H1 (cell line): Measurements from ENCODE around the gene PHLDA3. TPM values are rescaled to one million over a fixed set of nuclear protein-coding genes. Genes with fewer than 3 reads are reported as not detected.

ENCODE experiments used
- CTCF ChIA-PET: fragments of 300-600 bp; sonication (Branson Sonifier 250); formaldehyde crosslinking; loops from one replicate; lab custom pipeline; 2021; ENCODE audit not compliant: partially characterized antibody; lab: Charles Lee
- POLR2A ChIA-PET: fragments of 300-600 bp; sonication (Branson Sonifier 250); formaldehyde crosslinking; loops from one replicate; lab custom pipeline; 2021; ENCODE audit warnings: inconsistent platforms; ENCODE audit not compliant: partially characterized antibody; lab: Charles Lee
- DNase-seq, 2 experiments: peaks; one replicate each; pipeline versions ENCODE4 v3.0.0 to v3.0.0-alpha.2; 2010 to 2022; ENCODE audit warnings: low spot score in 2 of 2, low read depth in 1 of 2, mixed read lengths in 1 of 2
- FAIRE-seq: peaks from 2 replicates; lab custom pipeline; 2011; peaks lifted over from hg19 to GRCh38; lab: Jason Lieb, UNC
- H2AFZ ChIP-seq: 2 replicates; pipeline ENCODE4 v1.8.1; 2012; ENCODE audit warnings: low read length, inconsistent platforms
- H2AK5ac ChIP-seq: 2 replicates; pipeline ENCODE4 v1.6.1; 2013; ENCODE audit warnings: low read depth, low read length
- H2BK120ac ChIP-seq: replicated peaks from 2 replicates; pipeline ENCODE3; 2013; ENCODE audit warnings: low read depth, low read length, inconsistent platforms
- H2BK12ac ChIP-seq: 2 replicates; pipeline ENCODE4 v1.6.1; 2013; ENCODE audit warnings: low read depth, low read length
- H2BK15ac ChIP-seq: 2 replicates; pipeline ENCODE4 v1.6.1; 2013; ENCODE audit warnings: low read length
- H2BK20ac ChIP-seq: 2 replicates; pipeline ENCODE4 v1.6.1; 2013; ENCODE audit warnings: low read length
- H2BK5ac ChIP-seq: 2 replicates; pipeline ENCODE4 v1.6.1; 2013; ENCODE audit warnings: low read depth, low read length
- H3K14ac ChIP-seq: 2 replicates; pipeline ENCODE4 v1.6.1; 2013; ENCODE audit warnings: inconsistent platforms; ENCODE audit not compliant: insufficient read length
- H3K18ac ChIP-seq: 2 replicates; pipeline ENCODE4 v1.6.1; 2013; ENCODE audit warnings: low read length; ENCODE audit errors: extremely low read depth
- H3K23ac ChIP-seq: 2 replicates; pipeline ENCODE4 v1.6.1; 2013; ENCODE audit warnings: inconsistent platforms; ENCODE audit not compliant: insufficient read length
- H3K23me2 ChIP-seq: 2 replicates; pipeline ENCODE4 v1.6.1; 2013; ENCODE audit warnings: low read depth, low read length
- H3K27ac ChIP-seq: 2 replicates; pipeline ENCODE4 v1.6.1; 2011; ENCODE audit warnings: low read depth, low read length, inconsistent platforms
- H3K27me3 ChIP-seq, 4 experiments: replicated peaks in 1 of 4; 1 replicate in 1 of 4; 2 replicates in 3 of 4; pipeline versions ENCODE4 v1.6.1 to v1.8.1; 2011 to 2013; ENCODE audit warnings: low read length in 3 of 4, mild to moderate bottlenecking in 3 of 4, inconsistent platforms in 2 of 4, mixed read lengths in 2 of 4, moderate library complexity in 1 of 4; ENCODE audit not compliant: control insufficient read depth in 3 of 4, insufficient read depth in 3 of 4; ENCODE audit errors: extremely low read depth in 1 of 4
- H3K36me3 ChIP-seq, 4 experiments: 2 replicates each; pipeline versions ENCODE4 v1.6.1 to v1.8.1; 2011 to 2013; ENCODE audit warnings: mild to moderate bottlenecking in 4 of 4, low read length in 3 of 4, moderate library complexity in 2 of 4, control low read depth in 1 of 4, inconsistent platforms in 1 of 4; ENCODE audit not compliant: insufficient read depth in 4 of 4, control insufficient read depth in 2 of 4
- H3K4ac ChIP-seq: replicated peaks from 2 replicates; pipeline ENCODE3; 2013; ENCODE audit warnings: low read length, low read depth, mixed read lengths, inconsistent platforms; ENCODE audit not compliant: insufficient read length
- H3K4me1 ChIP-seq, 4 experiments: replicated peaks in 1 of 4; 1 replicate in 1 of 4; 2 replicates in 3 of 4; pipeline versions ENCODE4 v1.6.1 to v1.8.1; 2011 to 2013; ENCODE audit warnings: low read length in 3 of 4, inconsistent platforms in 2 of 4, mixed read lengths in 1 of 4; ENCODE audit not compliant: insufficient read depth in 4 of 4, control insufficient read depth in 3 of 4
- H3K4me2 ChIP-seq, 2 experiments: 2 replicates each; pipeline versions ENCODE4 v1.6.1 to v1.8.1; 2011 to 2013; ENCODE audit warnings: low read depth in 2 of 2, low read length in 2 of 2, control low read depth in 1 of 2, inconsistent platforms in 1 of 2, mild to moderate bottlenecking in 1 of 2; ENCODE audit not compliant: insufficient read depth in 1 of 2
- H3K4me3 ChIP-seq, 4 experiments: fragments of 200-600, 300-600 bp in 1 of 4; sonication (generic), shearing (Covaris generic), sonication (Bioruptor Twin) in 1 of 4; 2 replicates each; pipeline versions ENCODE4 v1.5.1 to v1.8.1; 2011 to 2016; ENCODE audit warnings: low read length in 4 of 4, low read depth in 3 of 4, control low read depth in 2 of 4, inconsistent platforms in 2 of 4, mild to moderate bottlenecking in 2 of 4, mixed read lengths in 1 of 4, moderate library complexity in 1 of 4; ENCODE audit not compliant: insufficient read depth in 2 of 4; ENCODE audit errors: extremely low read depth in 1 of 4
- H3K56ac ChIP-seq: replicated peaks from 2 replicates; pipeline ENCODE3; 2013; ENCODE audit warnings: low read depth, mild to moderate bottlenecking, mixed read lengths, low read length, inconsistent platforms; ENCODE audit not compliant: insufficient read length
- H3K79me1 ChIP-seq: 2 replicates; pipeline ENCODE4 v1.6.1; 2013; ENCODE audit warnings: low read depth, low read length, control low read depth
- H3K79me2 ChIP-seq, 2 experiments: 2 replicates each; pipeline versions ENCODE4 v1.6.1 to v1.8.1; 2012 to 2013; ENCODE audit warnings: low read length in 2 of 2, mild to moderate bottlenecking in 2 of 2, inconsistent platforms in 1 of 2; ENCODE audit not compliant: insufficient read depth in 2 of 2, control insufficient read depth in 1 of 2
- H3K9ac ChIP-seq, 4 experiments: replicated peaks in 1 of 4; 1 replicate in 1 of 4; 2 replicates in 3 of 4; pipeline versions ENCODE4 v1.6.1 to v1.8.1; 2011 to 2013; ENCODE audit warnings: low read depth in 3 of 4, low read length in 3 of 4, control low read depth in 2 of 4, mild to moderate bottlenecking in 2 of 4, moderate library complexity in 2 of 4, inconsistent platforms in 1 of 4; ENCODE audit errors: extremely low read depth in 1 of 4
- H3K9me3 ChIP-seq, 2 experiments: 2 replicates each; pipeline versions ENCODE4 v1.6.1 to v1.8.1; 2012 to 2013; ENCODE audit warnings: mild to moderate bottlenecking in 2 of 2, moderate library complexity in 2 of 2, control low read depth in 1 of 2, inconsistent platforms in 1 of 2, low read depth in 1 of 2, low read length in 1 of 2, mixed read lengths in 1 of 2; ENCODE audit not compliant: insufficient read depth in 2 of 2
- H4K20me1 ChIP-seq, 2 experiments: replicated peaks in 1 of 2; 2 replicates each; pipeline versions ENCODE3 to v1.8.1; 2011 to 2013; ENCODE audit warnings: inconsistent platforms in 2 of 2, low read length in 2 of 2, mild to moderate bottlenecking in 1 of 2; ENCODE audit not compliant: insufficient read depth in 2 of 2, control insufficient read depth in 1 of 2
- H4K5ac ChIP-seq: 2 replicates; pipeline ENCODE4 v1.6.1; 2013; ENCODE audit warnings: low read length, low read depth, mixed read lengths, inconsistent platforms; ENCODE audit not compliant: insufficient read length
- H4K8ac ChIP-seq: 2 replicates; pipeline ENCODE4 v1.8.0; 2013; ENCODE audit warnings: mild to moderate bottlenecking, moderate library complexity, low read length, inconsistent platforms; ENCODE audit not compliant: insufficient read depth; ENCODE audit errors: extremely low read depth
- H4K91ac ChIP-seq: replicated peaks from 2 replicates; pipeline ENCODE3; 2013; ENCODE audit warnings: low read length, mixed read lengths, inconsistent platforms; ENCODE audit not compliant: insufficient read length
- ASH2L ChIP-seq: fragments of 200-600, 300-600 bp; sonication (generic); IDR thresholded peaks from one replicate; pipeline ENCODE4 v1.7.1; 2017; ENCODE audit warnings: low read length
- SRF ChIP-seq: IDR thresholded peaks from 2 replicates; pipeline ENCODE4 v1.6.1; 2011; ENCODE audit warnings: mild to moderate bottlenecking, low read depth, low read length, moderate library complexity
- USF2 ChIP-seq: IDR thresholded peaks from 2 replicates; pipeline ENCODE4 v1.6.1; 2011; ENCODE audit warnings: low read length, improper control_type of control experiment
- WGBS, 2 experiments: shearing (Covaris generic) in 1 of 2; methylation state at CpG; one replicate each; pipeline versions ENCODE4 v1.1.6 to v1.1.7; 2013 to 2015; ENCODE audit warnings: low lambda C conversion rate in 2 of 2, mixed read lengths in 2 of 2, inconsistent platforms in 1 of 2, low coverage in 1 of 2, missing lambda C conversion rate in 1 of 2; ENCODE audit not compliant: insufficient replicate concordance in 2 of 2, insufficient coverage in 1 of 2, insufficient read length in 1 of 2; ENCODE audit errors: extremely low coverage in 1 of 2, missing lambda C conversion rate in 1 of 2; 5-methylcytosine and 5-hydroxymethylcytosine counted together
- polyA plus RNA-seq, 7 experiments: library from polyadenylated mRNA; depleted of rRNA in 3 of 7; stranded (reverse) in 5 of 7; unstranded in 2 of 7; fragments of >200 nt in 5 of 7; fragments of 200-250 nt in 2 of 7; gene quantifications; 1 replicate in 5 of 7; 2 replicates in 1 of 7; 4 replicates in 1 of 7; pipeline versions ENCODE4 v1.2.1 to v1.2.3, GENCODE V29; 2011 to 2013; ENCODE audit warnings: missing spikeins in 2 of 7, mixed read lengths in 2 of 7
- total RNA-seq: library from RNA; stranded (reverse); fragmentation: NEBNext Ultra II Directional; extraction: Animal tissue kit (Norgen Biotek cat#: 25700); gene quantifications from 2 replicates; pipeline ENCODE4 v1.2.1, GENCODE V29; 2021

PHLDA3 gene
- total and polyA plus RNA-seq, 2 of the 8 experiments (the other 6 are each of a cell fraction or from before 2014, with no cell fraction given): 25.5 to 27.5 TPM

GRCh38 chr1:201500670-201501120 is 31.7 kb upstream of the PHLDA3 start:
- peaks cover 11 to 27% (median 21%) of the 10 kb centered on the region in 4 experiments for H3K4me1 ChIP-seq

More at GRCh38 chr1:201500670-201501120, 31.7 kb upstream of the PHLDA3 start:
- Histone ChIP-seq H3K4me2 (peak overlapping the region; percentile 15 to 16; a peak in 2 of 4 replicates), H4K91ac (no peak overlapping the region), H2BK120ac (no peak overlapping the region), H4K5ac (no peak overlapping the region), H3K9me3 (no peaks in the 10 kb centered on the region), H3K79me1 (no peaks in the 10 kb centered on the region), H4K20me1 (no peaks in the 10 kb centered on the region), H2BK15ac (0 out of 2 replicates have a peak overlapping the region, but pooled peaks have one; percentile 8), H3K79me2 (no peaks in the 10 kb centered on the region), H3K18ac (peak overlapping the region; percentile 83), H3K27ac (peak overlapping the region; percentile 63), H2BK20ac (0 out of 2 replicates have a peak overlapping the region, but pooled peaks have one; percentile 73), H3K23ac (no peak overlapping the region), H3K36me3 (no peaks in the 10 kb centered on the region), H4K8ac (no peak overlapping the region), H3K23me2 (peaks cover 3% of the 10 kb centered on the region; the same call in 1 of the 2 replicates), H2AK5ac (peak overlapping the region; percentile 32), H2AFZ (peak overlapping the region; percentile 69; the same call in 1 of the 2 replicates), H3K14ac (no peak overlapping the region), H3K56ac (no peak overlapping the region), H2BK5ac (no peak overlapping the region), H3K4ac (no peak overlapping the region), H3K4me3 (no peak overlapping the region), H2BK12ac (peak overlapping the region; percentile 98), H3K9ac (no peak overlapping the region), H3K27me3 (peaks cover 0 to 2% (median under 1%) of the 10 kb centered on the region in 4 experiments; a peak in 4 of 7 replicates)
- FAIRE-seq (no peak), DNase-seq (no peak)
- TF ChIP-seq SRF (peak; percentile 89), USF2 (no peak), ASH2L (peak; percentile 10)
- WGBS, 2 experiments: 80% methylated on average over 4 of the region's 4 CpGs; no CpG with 5 or more reads in 1 of the 2 experiments
- CTCF ChIA-PET: interaction anchor here (0.7 to 27.5 kb wide), 9 partner anchors 16 to 395 kb away, joined by 3 to 929 read pairs (median 5); partner anchors contain the start of gene NAV1
- POLR2A ChIA-PET: interaction anchor here (0.7 to 6.9 kb wide), 4 partner anchors 12 to 402 kb away, joined by 3 to 52 read pairs (median 9); no protein-coding TSS in a partner anchor
